KMS-11 (cell line): ENCODE measurements around the gene TMEM121B.

Source experiments
- H2AFZ ChIP-seq: fragments of 200-600 bp; sonication (generic); 2 replicates; pipeline ENCODE4 v1.6.1; 2016; ENCODE audit warnings: antibody characterized with exemption, mixed run types, low read depth
- H3K27ac ChIP-seq: fragments of 200-600 bp; sonication (generic); 2 replicates; pipeline ENCODE4 v1.6.1; 2016; ENCODE audit warnings: mild to moderate bottlenecking, mixed run types
- H3K27me3 ChIP-seq: fragments of 200-600 bp; sonication (generic); 2 replicates; pipeline ENCODE4 v1.6.1; 2017; ENCODE audit warnings: mild to moderate bottlenecking, low read depth, mixed run types, moderate library complexity; ENCODE audit not compliant: insufficient read depth
- H3K36me3 ChIP-seq: fragments of 200-600 bp; sonication (generic); 2 replicates; pipeline ENCODE4 v1.6.1; 2017; ENCODE audit warnings: mild to moderate bottlenecking, mixed run types; ENCODE audit not compliant: insufficient read depth
- H3K4me1 ChIP-seq: fragments of 200-600 bp; sonication (generic); 2 replicates; pipeline ENCODE4 v1.6.1; 2016; ENCODE audit warnings: mild to moderate bottlenecking, low read depth, mixed run types; ENCODE audit not compliant: poor library complexity, severe bottlenecking
- H3K4me2 ChIP-seq: fragments of 200-600 bp; sonication (generic); 2 replicates; pipeline ENCODE4 v1.7.0; 2016; ENCODE audit warnings: mild to moderate bottlenecking, mixed run types
- H3K4me3 ChIP-seq: fragments of 200-600 bp; sonication (generic); IDR thresholded peaks from 2 replicates; pipeline ENCODE4 v1.6.1; 2017; ENCODE audit warnings: low read depth, low read length, mixed read lengths; ENCODE audit not compliant: insufficient read depth
- H3K79me2 ChIP-seq: fragments of 200-600 bp; sonication (generic); 2 replicates; pipeline ENCODE4 v1.6.1; 2016; ENCODE audit warnings: low read depth, mixed run types; ENCODE audit not compliant: insufficient read depth
- H3K9ac ChIP-seq: fragments of 200-600 bp; sonication (generic); 2 replicates; pipeline ENCODE4 v1.6.1; 2016; ENCODE audit warnings: mild to moderate bottlenecking, mixed run types
- H4K20me1 ChIP-seq: fragments of 200-600 bp; sonication (generic); 2 replicates; pipeline ENCODE4 v1.6.1; 2016; ENCODE audit warnings: mild to moderate bottlenecking, mixed run types; ENCODE audit not compliant: insufficient read depth
- TF ChIP-seq, protein P1 (sequence below): fragments of 200-600 bp; sonication (generic); conservative IDR thresholded peaks from 2 replicates; pipeline ENCODE4 v1.6.1; 2017; ENCODE audit warnings: low read depth, mild to moderate bottlenecking, antibody characterized with exemption, low read length, moderate library complexity, mixed read lengths

The TMEM121B gene

DNA sequence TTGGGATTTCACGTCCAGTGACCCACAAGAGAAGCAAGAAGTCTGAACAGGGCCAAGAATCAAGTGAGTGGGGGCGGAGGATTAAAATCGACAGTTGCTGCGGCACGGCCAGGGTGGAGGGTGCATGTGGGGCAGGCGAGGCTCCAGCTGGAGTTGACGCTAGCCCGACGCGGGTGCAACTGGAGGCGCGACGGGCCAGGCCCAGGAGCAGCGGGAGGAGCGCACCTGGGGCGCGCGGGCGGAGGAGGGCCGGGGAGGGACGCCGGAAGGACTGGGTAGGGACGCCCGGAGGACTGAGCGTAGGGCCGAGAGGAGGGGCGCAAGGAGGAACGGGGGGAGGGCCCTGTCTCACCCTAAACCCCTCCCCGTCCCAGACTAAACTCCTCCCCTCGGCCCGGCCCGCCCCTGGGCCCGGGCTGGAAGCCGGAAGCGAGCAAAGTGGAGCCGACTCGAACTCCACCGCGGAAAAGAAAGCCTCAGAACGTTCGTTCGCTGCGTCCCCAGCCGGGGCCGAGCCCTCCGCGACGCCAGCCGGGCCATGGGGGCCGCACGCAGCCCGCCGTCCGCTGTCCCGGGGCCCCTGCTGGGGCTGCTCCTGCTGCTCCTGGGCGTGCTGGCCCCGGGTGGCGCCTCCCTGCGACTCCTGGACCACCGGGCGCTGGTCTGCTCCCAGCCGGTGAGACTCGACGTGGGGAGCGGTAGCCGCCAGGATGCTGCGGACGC is 36.4 kb downstream of the TMEM121B start, which contains the start of gene IL17RA:
Gene IL17RA, plus strand, starts transcription at position 447 of the 723 bp plus-strand sequence. Its CDS starts 92 bp downstream, at position 539.
- H3K4me1 ChIP-seq: peaks cover 39% of the 10 kb centered on the region
- H3K27ac ChIP-seq: no peak within 1 kb of the TSS
- H3K36me3 ChIP-seq: no peaks in the 10 kb centered on the region
- no peaks in the 10 kb centered on the region for H4K20me1 ChIP-seq
- H3K27me3 ChIP-seq: no peaks in the 10 kb centered on the region
- TF ChIP-seq, protein P1, sequence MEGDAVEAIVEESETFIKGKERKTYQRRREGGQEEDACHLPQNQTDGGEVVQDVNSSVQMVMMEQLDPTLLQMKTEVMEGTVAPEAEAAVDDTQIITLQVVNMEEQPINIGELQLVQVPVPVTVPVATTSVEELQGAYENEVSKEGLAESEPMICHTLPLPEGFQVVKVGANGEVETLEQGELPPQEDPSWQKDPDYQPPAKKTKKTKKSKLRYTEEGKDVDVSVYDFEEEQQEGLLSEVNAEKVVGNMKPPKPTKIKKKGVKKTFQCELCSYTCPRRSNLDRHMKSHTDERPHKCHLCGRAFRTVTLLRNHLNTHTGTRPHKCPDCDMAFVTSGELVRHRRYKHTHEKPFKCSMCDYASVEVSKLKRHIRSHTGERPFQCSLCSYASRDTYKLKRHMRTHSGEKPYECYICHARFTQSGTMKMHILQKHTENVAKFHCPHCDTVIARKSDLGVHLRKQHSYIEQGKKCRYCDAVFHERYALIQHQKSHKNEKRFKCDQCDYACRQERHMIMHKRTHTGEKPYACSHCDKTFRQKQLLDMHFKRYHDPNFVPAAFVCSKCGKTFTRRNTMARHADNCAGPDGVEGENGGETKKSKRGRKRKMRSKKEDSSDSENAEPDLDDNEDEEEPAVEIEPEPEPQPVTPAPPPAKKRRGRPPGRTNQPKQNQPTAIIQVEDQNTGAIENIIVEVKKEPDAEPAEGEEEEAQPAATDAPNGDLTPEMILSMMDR: no peak
- H3K79me2 ChIP-seq: 0 out of 2 replicates have a peak, but pooled peaks cover 5% of the 10 kb centered on the region
- H2AFZ ChIP-seq: peak within 1 kb of the TSS; percentile 78; the same call in 1 of the 2 replicates
- H3K9ac ChIP-seq: peak within 1 kb of the TSS; percentile 77
- no peak within 1 kb of the TSS for H3K4me3 ChIP-seq
- peak within 1 kb of the TSS; percentile 85 for H3K4me2 ChIP-seq

DNA sequence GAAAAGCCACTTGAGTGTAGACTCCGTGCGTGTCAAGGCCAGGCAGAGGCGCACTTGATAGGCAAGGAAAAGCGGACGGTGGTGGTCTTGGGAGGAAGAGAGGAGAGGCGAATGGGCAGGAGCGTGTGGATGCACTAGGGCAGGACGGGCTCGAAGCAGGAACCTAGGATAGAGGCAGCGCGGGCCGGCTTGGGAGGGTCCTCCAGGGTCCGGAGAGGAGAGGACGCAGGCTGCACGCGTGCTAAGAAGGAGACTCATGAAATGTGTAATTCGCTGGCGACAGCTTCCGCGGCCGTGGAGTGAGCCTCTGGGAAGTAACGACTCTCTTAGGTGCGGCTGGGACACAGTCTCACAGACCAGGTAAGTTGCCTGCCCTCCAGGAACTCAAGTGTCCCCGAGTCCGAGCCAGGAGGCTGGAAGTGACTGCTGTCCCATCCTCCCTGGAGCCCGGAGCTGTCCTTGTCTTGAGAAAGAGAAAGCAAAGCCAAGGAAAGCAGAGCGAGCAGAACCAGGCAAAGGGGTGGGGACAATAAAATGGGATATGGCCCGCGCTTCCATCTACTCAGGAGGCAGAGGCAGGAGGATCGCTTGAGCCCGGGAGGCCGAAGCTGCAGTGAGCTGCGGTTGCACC is 37.2 kb downstream of the TMEM121B start:
- no peaks in the 10 kb centered on the region for H3K27me3 ChIP-seq
- H3K4me3 ChIP-seq: no peak overlapping the region
- H3K79me2 ChIP-seq: 0 out of 2 replicates have a peak, but pooled peaks cover 1% of the 10 kb centered on the region
- peaks cover 35% of the 10 kb centered on the region for H3K4me1 ChIP-seq
- H2AFZ ChIP-seq: peak overlapping the region; percentile 78; the same call in 1 of the 2 replicates
- H3K9ac ChIP-seq: no peak overlapping the region; the same call in 1 of the 2 replicates
- no peak overlapping the region for H3K27ac ChIP-seq
- H3K36me3 ChIP-seq: no peaks in the 10 kb centered on the region
- H3K4me2 ChIP-seq: peak overlapping the region; percentile 85; the same call in 1 of the 2 replicates
- TF ChIP-seq, protein P1: no peak
- H4K20me1 ChIP-seq: no peaks in the 10 kb centered on the region

DNA sequence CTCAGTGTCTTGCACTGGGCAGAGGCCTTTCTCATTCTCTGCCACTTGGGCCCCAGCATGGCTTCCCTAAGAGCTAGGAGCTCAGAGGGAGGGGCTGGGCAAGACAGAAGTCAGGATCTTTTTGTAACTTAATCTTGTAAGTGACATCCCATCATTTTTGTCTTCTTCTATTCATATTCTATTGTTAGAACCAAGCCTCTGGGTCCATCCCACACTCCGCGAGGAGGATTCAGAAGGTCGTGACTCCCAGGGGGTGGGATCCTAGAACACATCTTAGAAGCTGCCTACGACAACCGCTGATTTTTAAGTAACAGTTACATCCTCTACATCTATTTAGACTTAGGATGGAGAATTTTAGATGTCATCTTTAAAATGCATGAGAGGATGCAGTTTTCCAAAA is 37.9 kb downstream of the TMEM121B start:
- Histone ChIP-seq H3K4me3 (no peak overlapping the region), H3K79me2 (no peaks in the 10 kb centered on the region), H4K20me1 (no peaks in the 10 kb centered on the region), H3K9ac (no peak overlapping the region), H3K27me3 (no peaks in the 10 kb centered on the region), H3K4me2 (no peak overlapping the region), H2AFZ (no peak overlapping the region), H3K4me1 (peaks cover 28% of the 10 kb centered on the region), H3K36me3 (no peaks in the 10 kb centered on the region), H3K27ac (no peak overlapping the region)
- TF ChIP-seq, protein P1: no peak

DNA sequence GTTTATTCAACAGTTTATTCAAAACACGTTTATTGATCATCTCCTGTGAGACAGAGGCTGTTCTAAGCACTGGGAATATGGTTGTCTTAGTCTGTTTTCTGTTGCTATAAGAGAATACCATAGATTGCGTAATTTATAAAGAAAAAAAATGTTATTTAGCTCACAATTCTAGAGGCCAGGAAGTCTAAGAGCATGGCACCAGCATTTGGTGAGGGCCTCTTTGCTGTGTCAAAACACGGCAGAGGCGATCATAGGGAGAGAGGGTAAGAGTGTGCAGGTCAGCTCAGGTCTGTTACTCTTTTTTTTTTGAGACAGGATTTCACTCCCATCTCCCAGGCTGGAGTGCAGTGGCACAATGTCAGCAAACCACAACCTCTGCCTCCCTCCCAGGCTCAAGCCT is 41.6 kb downstream of the TMEM121B start:
- H3K36me3 ChIP-seq: no peaks in the 10 kb centered on the region
- no peak overlapping the region for H3K4me2 ChIP-seq
- no peaks in the 10 kb centered on the region for H3K79me2 ChIP-seq
- no peaks in the 10 kb centered on the region for H3K27me3 ChIP-seq
- no peak overlapping the region for H3K4me3 ChIP-seq
- TF ChIP-seq, protein P1: no peak
- H3K27ac ChIP-seq: no peak overlapping the region
- H3K9ac ChIP-seq: no peak overlapping the region
- no peaks in the 10 kb centered on the region for H4K20me1 ChIP-seq
- peaks cover 25% of the 10 kb centered on the region for H3K4me1 ChIP-seq
- no peak overlapping the region for H2AFZ ChIP-seq
